Calu3 (cell line): ENCODE measurements around the gene CPED1. TPM values are rescaled to one million over a fixed set of nuclear protein-coding genes. Genes with fewer than 3 reads are reported as not detected.
"Not testable (repeated sequence)": the region's sequence is repeated elsewhere in the genome, so short reads cannot be mapped to it uniquely, and the experiment has no call there.

Experiments used
- BruUV-seq: library from RNA; stranded (reverse); fragments of 400-500 nt; replicated peaks from 2 replicates; lab custom pipeline; 2021; lab: Mats Ljungman, UMichigan
- CTCF ChIA-PET: fragments of 300-600 bp; sonication (Branson Sonifier 250); formaldehyde crosslinking; loops from one replicate; lab custom pipeline; 2022; ENCODE audit warnings: antibody characterized with exemption; lab: Charles Lee
- DNase-seq: peaks from one replicate; pipeline ENCODE4 v3.0.0; 2022
- H3K27ac Mint-ChIP-seq: one replicate; pipeline ENCODE4 v1.8.0; 2022; ENCODE audit warnings: mixed read lengths; ENCODE audit not compliant: unreplicated experiment
- H3K27me3 Mint-ChIP-seq: one replicate; pipeline ENCODE4 v1.8.0; 2022; ENCODE audit warnings: mixed read lengths; ENCODE audit not compliant: unreplicated experiment
- H3K36me3 Mint-ChIP-seq: one replicate; pipeline ENCODE4 v1.8.0; 2022; ENCODE audit warnings: mild to moderate bottlenecking, moderate library complexity, mixed read lengths; ENCODE audit not compliant: insufficient read depth, unreplicated experiment
- H3K4me1 Mint-ChIP-seq: one replicate; pipeline ENCODE4 v1.8.0; 2022; ENCODE audit warnings: mild to moderate bottlenecking, low read depth, mixed read lengths; ENCODE audit not compliant: unreplicated experiment
- H3K4me3 Mint-ChIP-seq: one replicate; pipeline ENCODE4 v1.8.0; 2022; ENCODE audit warnings: mild to moderate bottlenecking, low read depth, moderate library complexity, mixed read lengths; ENCODE audit not compliant: unreplicated experiment
- H3K9me3 Mint-ChIP-seq: one replicate; pipeline ENCODE4 v1.8.0; 2022; ENCODE audit warnings: low read depth, mixed read lengths; ENCODE audit not compliant: unreplicated experiment
- intact Hi-C: fragments of 100-400 bp; cut with micrococcal nuclease; formaldehyde crosslinking; loops from one replicate; pipeline ENCODE4 v1.10.0; 2022; ENCODE audit not compliant: unreplicated experiment
- total RNA-seq: library from RNA; stranded (reverse); gene quantifications from 2 replicates; pipeline ENCODE4 v1.2.3, GENCODE V29; 2022
- TF ChIP-seq, protein P1 (sequence below): fragments of 200-600 bp; IDR thresholded peaks from one replicate; pipeline ENCODE4 v1.8.0; 2022; ENCODE audit warnings: antibody characterized with exemption; ENCODE audit not compliant: unreplicated experiment

The CPED1 gene
- total RNA-seq, 1 experiment from 2014 or later: 0.24 TPM

DNA sequence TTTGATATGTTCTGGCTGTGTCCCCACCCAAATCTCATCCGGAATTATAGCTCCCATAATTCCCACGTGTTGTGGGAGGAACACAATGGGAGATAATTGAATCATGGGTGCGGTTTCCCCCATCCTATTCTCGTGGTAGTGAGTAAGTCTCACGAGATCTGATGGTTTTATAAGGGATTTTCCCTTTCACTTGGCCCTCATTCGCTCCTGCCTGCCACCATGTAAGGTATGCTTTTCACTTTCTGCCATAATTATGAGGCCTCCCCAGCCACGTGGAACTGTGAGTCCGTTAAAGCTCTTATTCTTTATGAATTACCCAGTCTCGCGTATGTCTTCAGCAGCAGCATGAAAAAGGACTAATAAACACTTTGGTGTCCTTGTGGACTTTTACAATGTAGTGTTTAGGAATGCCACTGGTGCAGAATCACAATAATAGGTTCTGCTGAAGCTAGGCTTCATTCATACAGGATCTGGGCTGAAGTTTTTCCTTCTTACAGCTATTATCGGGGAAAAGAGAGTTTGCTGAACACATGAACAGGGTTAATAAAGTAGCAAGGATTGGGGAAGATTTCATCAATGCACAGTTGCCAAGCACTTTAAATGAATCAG is 74.3 kb downstream of the CPED1 start:
- DNase-seq: no peak
- H3K9me3 Mint-ChIP-seq: no peaks in the 10 kb centered on the region
- H3K27me3 Mint-ChIP-seq: no peaks in the 10 kb centered on the region
- intact Hi-C loops: no loop called here
- no peaks in the 10 kb centered on the region for H3K36me3 Mint-ChIP-seq
- TF ChIP-seq, protein P1, sequence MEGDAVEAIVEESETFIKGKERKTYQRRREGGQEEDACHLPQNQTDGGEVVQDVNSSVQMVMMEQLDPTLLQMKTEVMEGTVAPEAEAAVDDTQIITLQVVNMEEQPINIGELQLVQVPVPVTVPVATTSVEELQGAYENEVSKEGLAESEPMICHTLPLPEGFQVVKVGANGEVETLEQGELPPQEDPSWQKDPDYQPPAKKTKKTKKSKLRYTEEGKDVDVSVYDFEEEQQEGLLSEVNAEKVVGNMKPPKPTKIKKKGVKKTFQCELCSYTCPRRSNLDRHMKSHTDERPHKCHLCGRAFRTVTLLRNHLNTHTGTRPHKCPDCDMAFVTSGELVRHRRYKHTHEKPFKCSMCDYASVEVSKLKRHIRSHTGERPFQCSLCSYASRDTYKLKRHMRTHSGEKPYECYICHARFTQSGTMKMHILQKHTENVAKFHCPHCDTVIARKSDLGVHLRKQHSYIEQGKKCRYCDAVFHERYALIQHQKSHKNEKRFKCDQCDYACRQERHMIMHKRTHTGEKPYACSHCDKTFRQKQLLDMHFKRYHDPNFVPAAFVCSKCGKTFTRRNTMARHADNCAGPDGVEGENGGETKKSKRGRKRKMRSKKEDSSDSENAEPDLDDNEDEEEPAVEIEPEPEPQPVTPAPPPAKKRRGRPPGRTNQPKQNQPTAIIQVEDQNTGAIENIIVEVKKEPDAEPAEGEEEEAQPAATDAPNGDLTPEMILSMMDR: no peak
- no peaks in the 10 kb centered on the region for H3K4me1 Mint-ChIP-seq
- no peak overlapping the region for H3K4me3 Mint-ChIP-seq
- no peak overlapping the region for H3K27ac Mint-ChIP-seq
- no TSS peak for BruUV-seq
- CTCF ChIA-PET: interaction anchor here (0.8 kb wide), 1 partner anchor 34 kb away, joined by 3 read pairs; no protein-coding TSS in a partner anchor

DNA sequence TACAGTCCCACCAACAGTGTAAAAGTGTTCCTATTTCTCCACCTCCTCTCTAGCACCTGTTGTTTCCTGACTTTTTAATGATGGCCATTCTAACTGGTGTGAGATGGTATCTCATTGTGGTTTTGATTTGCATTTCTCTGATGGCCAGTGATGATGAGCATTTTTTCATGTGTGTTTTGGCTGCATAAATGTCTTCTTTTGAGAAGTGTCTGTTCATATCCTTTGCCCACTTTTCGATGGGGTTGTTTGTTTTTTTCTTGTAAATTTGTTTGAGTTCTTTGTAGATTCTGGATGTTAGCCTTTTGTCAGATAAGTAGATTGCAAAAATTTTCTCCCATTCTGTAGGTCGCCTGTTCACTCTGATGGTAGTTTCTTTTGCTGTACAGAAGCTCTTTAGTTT is 79.2 kb downstream of the CPED1 start:
- H3K4me3 Mint-ChIP-seq, CTCF ChIA-PET, H3K27me3 Mint-ChIP-seq, H3K36me3 Mint-ChIP-seq, H3K27ac Mint-ChIP-seq, H3K9me3 Mint-ChIP-seq, H3K4me1 Mint-ChIP-seq, DNase-seq, BruUV-seq: not testable (repeated sequence)
- intact Hi-C loops: loop anchor here (1.0 kb wide), 1 partner anchor 12 kb away; no protein-coding TSS in a partner anchor

- Mint-ChIP-seq H3K4me1 (peaks cover 8% of the 10 kb centered on the region), H3K9me3 (peaks cover 3% of the 10 kb centered on the region), H3K36me3 (no peaks in the 10 kb centered on the region), H3K27ac (no peak overlapping the region), H3K4me3 (no peak overlapping the region), H3K27me3 (no peaks in the 10 kb centered on the region)
- no peak for DNase-seq
- intact Hi-C loops: no loop called here
- BruUV-seq: no TSS peak
- TF ChIP-seq, protein P1: no peak
- CTCF ChIA-PET: no interaction called here
Measured at GRCh38 chr7:121069346-121070100, 81.0 kb downstream of the CPED1 start.

GRCh38 chr7:121071132-121071531 is 82.6 kb downstream of the CPED1 start:
- BruUV-seq: no TSS peak

More at GRCh38 chr7:121071132-121071531, 82.6 kb downstream of the CPED1 start:
- H3K27me3 Mint-ChIP-seq: no peaks in the 10 kb centered on the region
- no peaks in the 10 kb centered on the region for H3K36me3 Mint-ChIP-seq
- intact Hi-C loops: no loop called here
- TF ChIP-seq, protein P1: no peak
- DNase-seq: no peak
- H3K4me3 Mint-ChIP-seq: no peak overlapping the region
- H3K4me1 Mint-ChIP-seq: peaks cover 11% of the 10 kb centered on the region
- H3K9me3 Mint-ChIP-seq: peaks cover 3% of the 10 kb centered on the region
- no peak overlapping the region for H3K27ac Mint-ChIP-seq
- CTCF ChIA-PET: no interaction called here
